ENCODE data around the gene KCNH2. TPM values are rescaled to one million over a fixed set of nuclear protein-coding genes. Genes with fewer than 3 reads are reported as not detected.

Gene KCNH2
- total RNA-seq, 4 donors from 2014 or later, result 0.12 to 0.56 (median 0.47) TPM

DNA sequence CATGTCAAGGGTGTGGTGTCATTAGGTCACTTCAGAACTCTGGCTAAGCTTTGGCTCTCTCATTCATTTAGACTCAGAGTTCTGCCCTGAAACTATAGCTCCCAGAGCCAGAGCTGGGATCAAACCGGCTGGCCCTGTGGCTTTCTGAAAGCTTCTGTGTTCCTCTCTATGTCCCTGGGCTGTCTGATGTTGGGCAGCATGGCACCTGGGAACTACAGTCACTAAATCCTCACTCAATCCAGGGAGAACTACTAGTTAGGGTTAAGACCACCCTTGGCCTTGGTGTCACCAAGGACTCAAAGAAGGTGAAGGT is 32.9 kb upstream of the KCNH2 start:
- no peak for DNase-seq (ENCODE audit: low spot score)
- TF ChIP-seq, protein P1, sequence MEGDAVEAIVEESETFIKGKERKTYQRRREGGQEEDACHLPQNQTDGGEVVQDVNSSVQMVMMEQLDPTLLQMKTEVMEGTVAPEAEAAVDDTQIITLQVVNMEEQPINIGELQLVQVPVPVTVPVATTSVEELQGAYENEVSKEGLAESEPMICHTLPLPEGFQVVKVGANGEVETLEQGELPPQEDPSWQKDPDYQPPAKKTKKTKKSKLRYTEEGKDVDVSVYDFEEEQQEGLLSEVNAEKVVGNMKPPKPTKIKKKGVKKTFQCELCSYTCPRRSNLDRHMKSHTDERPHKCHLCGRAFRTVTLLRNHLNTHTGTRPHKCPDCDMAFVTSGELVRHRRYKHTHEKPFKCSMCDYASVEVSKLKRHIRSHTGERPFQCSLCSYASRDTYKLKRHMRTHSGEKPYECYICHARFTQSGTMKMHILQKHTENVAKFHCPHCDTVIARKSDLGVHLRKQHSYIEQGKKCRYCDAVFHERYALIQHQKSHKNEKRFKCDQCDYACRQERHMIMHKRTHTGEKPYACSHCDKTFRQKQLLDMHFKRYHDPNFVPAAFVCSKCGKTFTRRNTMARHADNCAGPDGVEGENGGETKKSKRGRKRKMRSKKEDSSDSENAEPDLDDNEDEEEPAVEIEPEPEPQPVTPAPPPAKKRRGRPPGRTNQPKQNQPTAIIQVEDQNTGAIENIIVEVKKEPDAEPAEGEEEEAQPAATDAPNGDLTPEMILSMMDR (IDR thresholded peaks at IDR 0.05), result no peak
- ATAC-seq (ENCODE audit: low FRiP score), result no peak

DNA sequence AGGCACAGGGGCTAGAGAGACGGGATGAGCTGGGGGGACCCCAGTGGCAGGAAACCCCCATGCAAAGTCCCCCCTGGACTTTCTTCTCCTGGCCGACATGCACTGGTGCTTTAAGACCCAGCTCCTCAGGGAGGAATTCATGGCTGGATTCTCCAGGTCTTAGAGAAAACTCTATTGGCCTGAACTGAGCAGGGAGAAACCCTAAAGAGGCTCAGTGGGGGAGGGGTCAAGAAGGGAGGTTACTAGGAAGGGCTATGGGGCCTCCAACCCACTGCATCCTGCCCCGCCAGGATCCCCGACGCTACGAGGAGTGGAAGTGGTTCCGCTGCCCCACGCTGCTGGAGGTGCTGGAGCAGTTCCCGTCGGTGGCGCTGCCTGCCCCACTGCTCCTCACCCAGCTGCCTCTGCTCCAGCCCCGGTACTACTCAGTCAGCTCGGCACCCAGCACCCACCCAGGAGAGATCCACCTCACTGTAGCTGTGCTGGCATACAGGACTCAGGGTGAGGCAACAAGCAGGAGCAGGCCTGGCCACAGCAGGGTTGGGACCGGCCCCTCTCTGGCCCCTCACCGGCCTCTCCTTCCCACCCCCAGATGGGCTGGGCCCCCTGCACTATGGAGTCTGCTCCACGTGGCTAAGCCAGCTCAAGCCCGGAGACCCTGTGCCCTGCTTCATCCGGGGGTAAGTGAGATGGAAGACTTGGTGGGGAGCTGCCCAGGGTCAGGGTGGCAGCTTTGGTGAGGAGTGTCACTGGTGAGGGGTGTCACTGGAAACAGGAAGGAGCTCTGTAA is 32.4 kb upstream of the KCNH2 start:
- no peak for DNase-seq (ENCODE audit: low spot score)
- peak; percentile 46 for ATAC-seq (ENCODE audit: low FRiP score)
- TF ChIP-seq, protein P1 (IDR thresholded peaks at IDR 0.05), result no peak

DNA sequence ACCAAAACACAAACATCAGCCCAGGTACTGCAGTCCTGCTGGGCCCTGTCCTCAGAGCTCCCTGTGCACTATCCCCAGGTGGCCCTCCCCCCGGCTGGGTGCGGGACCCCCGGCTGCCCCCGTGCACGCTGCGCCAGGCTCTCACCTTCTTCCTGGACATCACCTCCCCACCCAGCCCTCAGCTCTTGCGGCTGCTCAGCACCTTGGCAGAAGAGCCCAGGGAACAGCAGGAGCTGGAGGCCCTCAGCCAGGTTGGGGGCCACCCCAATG is 31.9 kb upstream of the KCNH2 start:
- TF ChIP-seq, protein P1 (IDR thresholded peaks at IDR 0.05), result no peak
- no peak for DNase-seq (ENCODE audit: low spot score)
- no peak for ATAC-seq (ENCODE audit: low FRiP score)

DNA sequence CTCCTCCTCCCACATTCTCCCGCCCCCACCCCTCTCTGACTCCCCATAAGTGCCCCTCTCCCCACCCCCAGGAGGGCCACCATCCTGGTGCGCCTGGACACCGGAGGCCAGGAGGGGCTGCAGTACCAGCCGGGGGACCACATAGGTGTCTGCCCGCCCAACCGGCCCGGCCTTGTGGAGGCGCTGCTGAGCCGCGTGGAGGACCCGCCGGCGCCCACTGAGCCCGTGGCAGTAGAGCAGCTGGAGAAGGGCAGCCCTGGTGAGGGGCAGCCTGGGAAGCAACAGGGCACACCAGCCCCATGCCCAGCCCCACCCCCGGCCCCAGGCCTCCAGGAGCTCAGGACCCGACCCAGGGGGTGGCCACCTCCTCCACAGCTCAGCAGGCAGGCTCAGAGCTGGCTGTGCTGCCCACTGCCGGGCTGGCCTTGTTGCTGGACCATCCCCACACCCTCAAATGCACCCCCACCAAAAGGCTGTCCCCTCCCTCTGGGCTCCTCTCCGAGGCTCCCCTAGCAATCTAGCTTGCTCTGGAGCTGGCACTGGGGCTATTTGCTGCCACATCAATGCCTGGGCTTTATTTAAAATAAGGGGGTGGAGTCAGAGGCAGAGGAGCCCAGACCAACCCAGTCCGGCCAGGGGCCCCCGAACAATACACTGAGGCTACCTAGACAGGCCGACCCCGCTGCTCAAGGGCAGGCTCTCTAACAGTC is 31.4 kb upstream of the KCNH2 start:
- TF ChIP-seq, protein P1 (IDR thresholded peaks at IDR 0.05), result no peak
- ATAC-seq (ENCODE audit: low FRiP score) (no peak), DNase-seq (ENCODE audit: low spot score) (no peak)

DNA sequence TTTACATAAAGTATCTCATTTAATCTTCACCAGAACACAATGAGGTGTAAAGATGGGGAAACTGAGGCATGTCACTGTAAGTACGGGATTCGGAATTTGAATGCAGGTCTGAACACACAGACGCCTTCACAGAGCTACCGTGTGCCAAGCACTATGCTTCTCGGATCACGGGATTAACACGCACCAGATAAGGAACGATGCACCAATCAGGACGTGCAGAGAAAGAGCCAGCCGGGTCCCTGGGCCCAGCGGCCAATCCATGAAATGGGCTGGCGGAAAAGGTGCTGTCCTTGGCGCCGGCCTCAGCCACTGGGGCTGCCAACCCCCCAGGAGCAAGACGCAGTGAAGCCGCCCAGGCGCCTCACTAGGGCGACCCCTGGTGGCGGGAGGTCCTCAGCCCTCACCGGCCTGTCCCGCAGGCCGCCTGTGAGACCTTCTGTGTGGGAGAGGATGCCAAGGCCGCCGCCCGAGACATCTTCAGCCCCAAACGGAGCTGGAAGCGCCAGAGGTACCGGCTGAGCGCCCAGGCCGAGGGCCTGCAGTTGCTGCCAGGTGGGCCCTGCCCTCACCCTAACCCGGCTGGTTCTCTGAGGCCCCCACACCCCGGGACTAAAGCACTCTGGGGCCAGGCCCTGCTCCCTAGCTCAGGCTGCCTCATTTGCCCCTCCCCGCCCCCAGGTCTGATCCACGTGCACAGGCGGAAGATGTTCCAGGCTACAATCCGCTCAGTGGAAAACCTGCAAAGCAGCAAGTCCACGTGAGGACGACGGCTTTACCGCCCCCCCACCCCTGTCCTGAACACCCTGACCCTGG is 30.6 kb upstream of the KCNH2 start:
- TF ChIP-seq, protein P1 (IDR thresholded peaks at IDR 0.05), result peak in 1 of 3 donors; percentile 10
- peak; percentile 44 for DNase-seq (ENCODE audit: low spot score)
- ATAC-seq (ENCODE audit: low FRiP score), result peak; percentile 50

DNA sequence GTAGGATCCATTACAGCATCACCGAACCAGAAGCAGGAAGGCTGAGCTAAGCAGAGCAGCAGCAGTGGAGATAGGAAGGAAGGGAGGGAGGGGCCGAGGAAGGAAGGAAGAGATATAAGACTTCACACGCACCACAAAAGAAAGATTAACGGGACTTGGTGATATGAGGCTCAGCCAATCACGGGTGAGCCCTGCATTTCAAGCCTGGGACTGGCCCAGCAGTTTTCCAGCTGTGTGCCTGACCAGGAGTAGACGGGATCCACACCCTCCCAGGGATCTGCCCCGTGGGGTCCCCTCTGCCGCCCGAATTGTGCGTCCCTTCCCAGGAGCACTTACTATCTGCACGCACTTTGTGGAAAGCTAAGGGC is 30.0 kb upstream of the KCNH2 start:
- DNase-seq (ENCODE audit: low spot score), result no peak
- TF ChIP-seq, protein P1 (IDR thresholded peaks at IDR 0.05), result no peak
- no peak for ATAC-seq (ENCODE audit: low FRiP score)

Data from omental fat pad (tissue), 4 donors.